MM.1S (cell line): Measurements from ENCODE around the gene NFKB2.

ENCODE experiments used
- DNase-seq: peaks from one replicate; pipeline ENCODE4 v3.0.0-alpha.2; 2015
- H2AFZ ChIP-seq: fragments of 300-600 bp; sonication (generic); 2 replicates; pipeline ENCODE4 v1.6.0; 2016; ENCODE audit warnings: antibody characterized with exemption, low read length
- H3F3A ChIP-seq: fragments of 300-600 bp; sonication (generic); 2 replicates; pipeline ENCODE4 v1.6.1; 2016; ENCODE audit warnings: mild to moderate bottlenecking, antibody characterized with exemption, low read length, moderate library complexity, mixed read lengths; ENCODE audit not compliant: insufficient read depth
- H3K27ac ChIP-seq: fragments of 300-600 bp; sonication (generic); 2 replicates; pipeline ENCODE4 v1.5.1; 2016; ENCODE audit warnings: mild to moderate bottlenecking, low read length
- H3K27me3 ChIP-seq: fragments of 300-600 bp; sonication (generic); replicated peaks from 2 replicates; pipeline ENCODE4 v1.6.0; 2016; ENCODE audit warnings: low read length; ENCODE audit not compliant: insufficient read depth
- H3K36me3 ChIP-seq: fragments of 300-600 bp; sonication (generic); replicated peaks from 2 replicates; pipeline ENCODE4 v1.6.1; 2016; ENCODE audit warnings: mild to moderate bottlenecking, low read length, mixed read lengths; ENCODE audit not compliant: insufficient read depth
- H3K4me1 ChIP-seq: fragments of 300-600 bp; sonication (generic); 2 replicates; pipeline ENCODE4 v1.6.1; 2016; ENCODE audit warnings: low read length, mixed read lengths
- H3K4me2 ChIP-seq: fragments of 300-600 bp; sonication (generic); 2 replicates; pipeline ENCODE4 v1.6.0; 2016; ENCODE audit warnings: low read depth, low read length
- H3K4me3 ChIP-seq: fragments of 300-600 bp; sonication (generic); 2 replicates; pipeline ENCODE4 v1.5.1; 2016; ENCODE audit warnings: low read length, mixed read lengths
- H3K79me2 ChIP-seq: fragments of 300-600 bp; sonication (generic); 2 replicates; pipeline ENCODE4 v1.6.1; 2016; ENCODE audit warnings: mixed run types, low read length, mixed read lengths
- H3K9ac ChIP-seq: fragments of 300-600 bp; sonication (generic); 2 replicates; pipeline ENCODE4 v1.6.1; 2016; ENCODE audit warnings: low read length, mixed read lengths
- H3K9me2 ChIP-seq: fragments of 300-600 bp; sonication (generic); replicated peaks from 2 replicates; pipeline ENCODE4 v1.6.1; 2016; ENCODE audit warnings: mild to moderate bottlenecking, low read length, mixed read lengths; ENCODE audit not compliant: insufficient read depth
- H3K9me3 ChIP-seq: fragments of 300-600 bp; sonication (generic); replicated peaks from 2 replicates; pipeline ENCODE4 v1.6.1; 2016; ENCODE audit warnings: mild to moderate bottlenecking, low read length, mixed read lengths; ENCODE audit not compliant: insufficient read depth
- H4K20me1 ChIP-seq: fragments of 300-600 bp; sonication (generic); 2 replicates; pipeline ENCODE4 v1.6.1; 2016; ENCODE audit warnings: mild to moderate bottlenecking, low read length, moderate library complexity, mixed read lengths; ENCODE audit not compliant: insufficient read depth
- EZH2 ChIP-seq: fragments of 300-600 bp; sonication (generic); optimal IDR thresholded peaks from 2 replicates; pipeline ENCODE3; 2017; ENCODE audit warnings: low read depth, mild to moderate bottlenecking, antibody characterized with exemption, low read length, mixed read lengths
- EZH2phosphoT487 ChIP-seq: fragments of 300-600 bp; sonication (generic); IDR thresholded peaks from 2 replicates; pipeline ENCODE4 v1.6.1; 2018; ENCODE audit warnings: antibody characterized with exemption, low read length
- TF ChIP-seq, protein P1 (sequence below): fragments of 300-600 bp; sonication (generic); IDR thresholded peaks from 2 replicates; pipeline ENCODE4 v1.5.1; 2016; ENCODE audit warnings: antibody characterized with exemption, low read length, mixed read lengths

The NFKB2 gene

DNA sequence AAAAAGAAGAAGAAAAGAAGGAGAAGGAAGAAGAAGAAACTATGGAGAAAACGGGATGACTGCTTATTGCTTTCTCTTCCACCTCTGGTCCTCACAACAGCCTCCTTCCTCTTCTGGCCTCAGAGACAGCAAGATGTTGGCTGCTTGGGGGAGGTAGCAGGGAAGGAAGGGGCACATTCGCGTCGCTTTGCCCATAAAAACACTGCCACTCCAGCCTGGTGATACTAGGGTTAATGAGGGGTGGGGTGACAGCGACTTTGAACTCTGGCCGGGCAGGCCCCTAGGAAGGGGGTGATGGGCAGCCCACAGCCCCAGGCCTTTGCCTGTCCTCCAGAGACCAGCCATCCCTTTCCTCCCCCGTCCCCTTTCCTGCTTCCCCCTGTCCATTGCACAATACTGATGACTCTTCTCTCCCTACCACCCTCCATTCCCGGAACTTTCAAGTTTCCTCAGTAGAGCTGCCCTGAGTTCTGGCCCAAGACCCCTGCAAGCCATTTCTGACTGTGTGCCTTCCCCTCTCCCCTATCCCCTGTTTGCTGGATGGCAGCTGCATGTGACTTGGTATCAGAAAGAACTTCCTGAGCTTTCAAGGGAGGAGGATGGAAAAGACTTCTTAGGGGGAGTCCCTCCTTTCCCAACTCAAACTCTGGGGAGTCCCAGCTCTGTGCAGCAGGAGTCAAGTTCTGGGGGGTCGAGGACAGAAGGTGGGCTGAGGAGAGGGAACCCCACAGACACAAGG lies 39.1 kb downstream of the NFKB2 start:
- Histone ChIP-seq H3K27ac (no peak overlapping the region), H3K79me2 (peaks cover 16% of the 10 kb centered on the region), H3K4me3 (no peak overlapping the region), H3K4me2 (no peak overlapping the region), H3K9me3 (no peaks in the 10 kb centered on the region), H3K27me3 (peaks cover 19% of the 10 kb centered on the region), H3K9me2 (no peaks in the 10 kb centered on the region), H3K36me3 (no peaks in the 10 kb centered on the region), H3K4me1 (peaks cover 11% of the 10 kb centered on the region; the same call in 1 of the 2 replicates), H3K9ac (no peak overlapping the region), H4K20me1 (no peaks in the 10 kb centered on the region), H3F3A (peaks cover 10% of the 10 kb centered on the region; the same call in 1 of the 2 replicates), H2AFZ (no peak overlapping the region)
- no peak for DNase-seq
- TF ChIP-seq, protein P1, sequence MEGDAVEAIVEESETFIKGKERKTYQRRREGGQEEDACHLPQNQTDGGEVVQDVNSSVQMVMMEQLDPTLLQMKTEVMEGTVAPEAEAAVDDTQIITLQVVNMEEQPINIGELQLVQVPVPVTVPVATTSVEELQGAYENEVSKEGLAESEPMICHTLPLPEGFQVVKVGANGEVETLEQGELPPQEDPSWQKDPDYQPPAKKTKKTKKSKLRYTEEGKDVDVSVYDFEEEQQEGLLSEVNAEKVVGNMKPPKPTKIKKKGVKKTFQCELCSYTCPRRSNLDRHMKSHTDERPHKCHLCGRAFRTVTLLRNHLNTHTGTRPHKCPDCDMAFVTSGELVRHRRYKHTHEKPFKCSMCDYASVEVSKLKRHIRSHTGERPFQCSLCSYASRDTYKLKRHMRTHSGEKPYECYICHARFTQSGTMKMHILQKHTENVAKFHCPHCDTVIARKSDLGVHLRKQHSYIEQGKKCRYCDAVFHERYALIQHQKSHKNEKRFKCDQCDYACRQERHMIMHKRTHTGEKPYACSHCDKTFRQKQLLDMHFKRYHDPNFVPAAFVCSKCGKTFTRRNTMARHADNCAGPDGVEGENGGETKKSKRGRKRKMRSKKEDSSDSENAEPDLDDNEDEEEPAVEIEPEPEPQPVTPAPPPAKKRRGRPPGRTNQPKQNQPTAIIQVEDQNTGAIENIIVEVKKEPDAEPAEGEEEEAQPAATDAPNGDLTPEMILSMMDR, result no peak
- no peak for TF ChIP-seq EZH2
- TF ChIP-seq EZH2phosphoT487, result no peak

DNA sequence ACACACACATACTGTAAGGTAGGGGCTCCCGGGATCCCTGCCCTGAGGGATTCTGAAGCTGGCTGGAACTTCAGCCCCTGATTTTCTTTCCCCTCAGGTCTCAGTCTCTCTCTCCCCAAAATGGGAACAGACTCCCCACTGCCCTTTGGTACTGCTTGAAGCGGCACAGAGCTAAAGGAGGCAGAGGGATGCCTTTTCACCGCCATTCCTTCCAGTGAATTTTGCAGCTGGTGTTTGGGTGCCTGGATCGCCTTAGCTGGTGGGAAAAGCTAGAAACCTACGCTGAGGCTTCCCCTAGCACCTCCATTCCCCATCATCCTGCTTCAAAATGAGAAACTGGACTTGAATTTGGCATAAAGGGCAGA lies 39.6 kb downstream of the NFKB2 start:
- H3K4me2 ChIP-seq, result peak overlapping the region; percentile 71
- no peak for DNase-seq
- TF ChIP-seq, protein P1, result no peak
- TF ChIP-seq EZH2phosphoT487 (no peak), EZH2 (no peak)
- H3K9ac ChIP-seq, result no peak overlapping the region
- H3K27me3 ChIP-seq, result peaks cover 19% of the 10 kb centered on the region
- H4K20me1 ChIP-seq, result no peaks in the 10 kb centered on the region
- H3K4me1 ChIP-seq, result peaks cover 11% of the 10 kb centered on the region; the same call in 1 of the 2 replicates
- peaks cover 16% of the 10 kb centered on the region for H3K79me2 ChIP-seq
- no peak overlapping the region for H3K4me3 ChIP-seq
- no peaks in the 10 kb centered on the region for H3K9me2 ChIP-seq
- no peaks in the 10 kb centered on the region for H3K36me3 ChIP-seq
- H2AFZ ChIP-seq, result 0 out of 2 replicates have a peak overlapping the region, but pooled peaks have one; percentile 55
- H3F3A ChIP-seq, result peaks cover 10% of the 10 kb centered on the region; the same call in 1 of the 2 replicates
- H3K9me3 ChIP-seq, result no peaks in the 10 kb centered on the region
- H3K27ac ChIP-seq, result no peak overlapping the region

DNA sequence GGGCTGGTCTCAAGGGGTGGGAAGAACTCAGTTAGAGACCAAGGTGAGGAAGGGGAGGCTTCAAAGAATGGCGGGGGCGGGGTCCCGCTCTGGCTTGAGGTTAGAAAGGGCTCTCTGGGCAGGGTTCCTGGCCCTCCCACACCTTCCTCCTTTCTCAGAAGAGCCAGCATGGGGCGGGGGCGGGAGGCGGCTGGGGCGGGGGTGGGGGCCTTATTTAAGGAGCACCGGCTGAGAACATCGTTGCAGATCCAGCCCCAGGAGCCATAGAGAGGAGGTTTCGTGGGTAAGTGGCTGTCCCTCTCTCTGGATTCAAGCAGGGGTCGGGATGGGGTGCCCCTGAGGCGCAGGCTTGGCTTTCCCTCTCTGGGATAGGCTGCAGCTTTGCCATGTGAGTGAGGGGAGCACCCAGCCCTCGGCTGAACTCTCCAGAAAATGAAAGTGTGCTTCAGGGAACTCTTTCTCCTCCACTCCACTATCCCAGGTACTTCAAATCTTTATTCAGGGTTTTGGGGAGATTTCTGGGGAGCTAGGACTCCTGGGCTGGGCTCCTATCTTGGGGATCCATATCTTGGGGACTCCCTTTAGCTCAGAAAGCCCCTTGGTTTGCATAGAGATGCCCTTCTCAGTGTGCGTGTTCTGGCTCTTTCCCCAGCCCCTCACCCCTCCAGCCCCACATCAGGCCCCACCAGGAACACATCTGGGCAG lies 40.2 kb downstream of the NFKB2 start:
- Histone ChIP-seq H3K27ac (no peak overlapping the region), H2AFZ (peak overlapping the region; percentile 81; the same call in 1 of the 2 replicates), H3K4me3 (peak overlapping the region; percentile 42; the same call in 1 of the 2 replicates), H3K4me2 (peak overlapping the region; percentile 71), H3K36me3 (no peaks in the 10 kb centered on the region), H3F3A (peaks cover 10% of the 10 kb centered on the region; the same call in 1 of the 2 replicates), H3K9me3 (no peaks in the 10 kb centered on the region), H3K27me3 (peaks cover 19% of the 10 kb centered on the region), H3K9ac (no peak overlapping the region), H3K9me2 (no peaks in the 10 kb centered on the region), H3K4me1 (peaks cover 11% of the 10 kb centered on the region; the same call in 1 of the 2 replicates), H3K79me2 (peaks cover 12% of the 10 kb centered on the region), H4K20me1 (no peaks in the 10 kb centered on the region)
- TF ChIP-seq, protein P1, result no peak
- TF ChIP-seq EZH2phosphoT487 (no peak), EZH2 (no peak)
- no peak for DNase-seq
